TTC549 (cell line): Measurements from ENCODE around the gene TOR1AIP2.

Experiments used
- FAIRE-seq: peaks from 2 replicates; lab custom pipeline; 2012; peaks lifted over from hg19 to GRCh38; lab: Jason Lieb, UNC

The TOR1AIP2 gene

GRCh38 chr1:179825798-179826460 lies 51.7 kb downstream of the TOR1AIP2 start:
- no peak for FAIRE-seq

- FAIRE-seq, result no peak
These were observed 52.4 kb downstream of the TOR1AIP2 start for GRCh38 chr1:179825206-179825605.

GRCh38 chr1:179824265-179824664 lies 53.3 kb downstream of the TOR1AIP2 start:
- no peak for FAIRE-seq

- no peak for FAIRE-seq
These were observed 53.9 kb downstream of the TOR1AIP2 start for GRCh38 chr1:179823693-179824092.

GRCh38 chr1:179822065-179822464 lies 55.5 kb downstream of the TOR1AIP2 start:
- no peak for FAIRE-seq

- FAIRE-seq, result no peak
These were observed 56.1 kb downstream of the TOR1AIP2 start for GRCh38 chr1:179821524-179821923.

- no peak for FAIRE-seq
These were observed 57.2 kb downstream of the TOR1AIP2 start for GRCh38 chr1:179820226-179820970.

GRCh38 chr1:179818743-179819173 lies 58.8 kb downstream of the TOR1AIP2 start:
- no peak for FAIRE-seq

GRCh38 chr1:179818260-179818659 lies 59.3 kb downstream of the TOR1AIP2 start:
- no peak for FAIRE-seq

- FAIRE-seq, result no peak
These were observed 59.8 kb downstream of the TOR1AIP2 start for GRCh38 chr1:179817789-179818188.

- no peak for FAIRE-seq
These were observed 60.5 kb downstream of the TOR1AIP2 start for GRCh38 chr1:179817056-179817455.

GRCh38 chr1:179816196-179816960 lies 61.2 kb downstream of the TOR1AIP2 start:
- no peak for FAIRE-seq

- FAIRE-seq, result no peak
These were observed 62.0 kb downstream of the TOR1AIP2 start for GRCh38 chr1:179815641-179816040.

- FAIRE-seq, result no peak
These were observed 63.1 kb downstream of the TOR1AIP2 start for GRCh38 chr1:179814546-179814838.

- FAIRE-seq, result no peak
These were observed 63.7 kb downstream of the TOR1AIP2 start for GRCh38 chr1:179813626-179814545.

- FAIRE-seq, result no peak
These were observed 64.9 kb downstream of the TOR1AIP2 start for GRCh38 chr1:179812501-179813292.

GRCh38 chr1:179810367-179810715 lies 67.3 kb downstream of the TOR1AIP2 start:
- no peak for FAIRE-seq

GRCh38 chr1:179809506-179810366 lies 67.9 kb downstream of the TOR1AIP2 start:
- peak; percentile 36 for FAIRE-seq

GRCh38 chr1:179808503-179808902 lies 69.1 kb downstream of the TOR1AIP2 start:
- no peak for FAIRE-seq

- FAIRE-seq, result no peak
These were observed 69.7 kb downstream of the TOR1AIP2 start for GRCh38 chr1:179807691-179808485.
